22Rv1 (cell line): ENCODE data around the gene CDIPT.
A peak's percentile ranks its signal among the peaks of the same experiment; 100 is the strongest.
"Not testable (repeated sequence)": the region's sequence is repeated elsewhere in the genome, so short reads cannot be mapped to it uniquely, and the experiment has no call there.

ENCODE experiments used
- H3K27ac ChIP-seq: fragments of 450-650 bp; 2 replicates; pipeline ENCODE4 v1.5.1; 2017
- ZFX ChIP-seq: fragments of 450-650 bp; IDR thresholded peaks from 2 replicates; pipeline ENCODE4 v1.6.1; 2017; ENCODE audit warnings: antibody characterized with exemption, borderline replicate concordance
- TF ChIP-seq, protein P1 (sequence below): fragments of 450-650 bp; IDR thresholded peaks from 2 replicates; pipeline ENCODE4 v1.5.1; 2017; ENCODE audit warnings: mild to moderate bottlenecking

Gene CDIPT

DNA sequence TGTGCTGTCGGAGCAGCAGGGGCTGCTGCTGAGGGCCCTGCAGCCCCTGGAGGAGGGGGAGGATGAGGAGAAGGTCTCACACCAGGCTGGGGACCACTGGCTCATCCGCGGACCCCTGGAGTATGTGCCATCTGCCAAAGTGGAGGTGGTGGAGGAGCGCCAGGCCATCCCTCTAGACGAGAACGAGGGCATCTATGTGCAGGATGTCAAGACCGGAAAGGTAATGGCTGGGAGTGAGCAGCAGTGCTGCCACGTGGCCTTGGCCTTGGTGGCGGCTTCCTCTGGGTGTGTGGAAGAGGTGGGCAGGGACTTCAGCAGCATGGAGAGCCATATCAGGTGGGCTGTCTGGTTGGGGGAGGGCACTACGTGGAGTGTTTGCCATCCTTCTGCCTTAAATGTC, 22.8 kb downstream of the CDIPT start:
- H3K27ac ChIP-seq: no peak overlapping the region
- TF ChIP-seq, protein P1, sequence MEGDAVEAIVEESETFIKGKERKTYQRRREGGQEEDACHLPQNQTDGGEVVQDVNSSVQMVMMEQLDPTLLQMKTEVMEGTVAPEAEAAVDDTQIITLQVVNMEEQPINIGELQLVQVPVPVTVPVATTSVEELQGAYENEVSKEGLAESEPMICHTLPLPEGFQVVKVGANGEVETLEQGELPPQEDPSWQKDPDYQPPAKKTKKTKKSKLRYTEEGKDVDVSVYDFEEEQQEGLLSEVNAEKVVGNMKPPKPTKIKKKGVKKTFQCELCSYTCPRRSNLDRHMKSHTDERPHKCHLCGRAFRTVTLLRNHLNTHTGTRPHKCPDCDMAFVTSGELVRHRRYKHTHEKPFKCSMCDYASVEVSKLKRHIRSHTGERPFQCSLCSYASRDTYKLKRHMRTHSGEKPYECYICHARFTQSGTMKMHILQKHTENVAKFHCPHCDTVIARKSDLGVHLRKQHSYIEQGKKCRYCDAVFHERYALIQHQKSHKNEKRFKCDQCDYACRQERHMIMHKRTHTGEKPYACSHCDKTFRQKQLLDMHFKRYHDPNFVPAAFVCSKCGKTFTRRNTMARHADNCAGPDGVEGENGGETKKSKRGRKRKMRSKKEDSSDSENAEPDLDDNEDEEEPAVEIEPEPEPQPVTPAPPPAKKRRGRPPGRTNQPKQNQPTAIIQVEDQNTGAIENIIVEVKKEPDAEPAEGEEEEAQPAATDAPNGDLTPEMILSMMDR: no peak
- no peak for TF ChIP-seq ZFX

DNA sequence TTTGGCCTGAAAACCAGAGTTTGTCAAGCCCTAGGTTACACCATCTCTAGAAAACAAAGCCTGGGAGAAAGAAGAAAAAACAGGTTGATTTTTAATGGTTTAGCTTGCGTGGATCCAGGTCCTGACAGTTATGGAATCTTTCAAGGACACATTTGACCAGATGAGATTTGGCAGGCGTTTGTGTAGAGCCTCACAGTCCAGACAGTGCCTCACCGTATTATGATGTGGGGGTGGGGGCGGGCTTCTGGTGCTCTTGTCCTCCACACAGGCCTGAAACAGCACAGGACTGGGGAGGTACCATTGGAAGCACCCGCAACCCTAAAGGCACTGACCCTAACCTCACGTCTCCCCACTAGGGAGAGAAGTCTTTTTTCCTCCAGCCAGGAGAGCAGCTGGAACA, 23.2 kb downstream of the CDIPT start:
- TF ChIP-seq ZFX: no peak
- TF ChIP-seq, protein P1: no peak
- no peak overlapping the region for H3K27ac ChIP-seq

DNA sequence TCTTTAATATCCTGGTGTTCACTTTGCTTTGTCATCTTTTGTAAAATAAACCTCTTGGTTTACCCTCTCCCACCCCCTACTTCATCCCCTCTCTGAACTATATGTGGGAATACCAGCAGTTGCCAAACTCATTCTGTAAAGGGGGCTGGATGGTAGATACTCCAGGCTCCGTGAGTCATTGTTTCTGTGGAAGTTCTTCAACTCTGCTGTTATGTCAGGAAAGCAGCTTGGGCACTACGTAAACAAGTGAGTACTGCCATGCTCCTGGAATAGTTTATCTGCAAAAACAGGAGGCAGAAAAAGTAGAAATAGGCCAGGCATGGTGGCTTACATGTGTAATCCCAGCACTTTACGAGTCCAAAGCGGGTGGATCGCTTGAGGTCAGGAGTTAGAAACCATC, 25.2 kb downstream of the CDIPT start:
- TF ChIP-seq, protein P1: no peak
- no peak for TF ChIP-seq ZFX
- H3K27ac ChIP-seq: no peak overlapping the region

DNA sequence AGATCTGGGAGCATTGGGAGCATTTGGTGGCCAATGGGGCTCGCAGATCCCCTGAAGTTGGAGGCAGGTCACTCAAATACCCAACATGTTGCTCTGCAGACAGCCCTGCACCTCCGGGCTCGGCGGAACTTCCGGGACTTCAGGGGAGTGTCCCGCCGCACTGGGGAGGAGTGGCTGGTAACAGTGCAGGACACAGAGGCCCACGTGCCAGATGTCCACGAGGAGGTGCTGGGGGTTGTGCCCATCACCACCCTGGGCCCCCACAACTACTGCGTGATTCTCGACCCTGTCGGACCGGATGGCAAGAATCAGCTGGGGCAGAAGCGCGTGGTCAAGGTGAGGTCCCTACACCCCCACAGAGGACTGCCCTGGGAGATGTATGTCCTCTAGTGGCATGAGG, 26.4 kb downstream of the CDIPT start:
- no peak overlapping the region for H3K27ac ChIP-seq
- TF ChIP-seq, protein P1: no peak
- TF ChIP-seq ZFX: no peak

GRCh38 chr16:29835926-29836325, 27.1 kb downstream of the CDIPT start:
- TF ChIP-seq, protein P1: no peak
- no peak for TF ChIP-seq ZFX

DNA sequence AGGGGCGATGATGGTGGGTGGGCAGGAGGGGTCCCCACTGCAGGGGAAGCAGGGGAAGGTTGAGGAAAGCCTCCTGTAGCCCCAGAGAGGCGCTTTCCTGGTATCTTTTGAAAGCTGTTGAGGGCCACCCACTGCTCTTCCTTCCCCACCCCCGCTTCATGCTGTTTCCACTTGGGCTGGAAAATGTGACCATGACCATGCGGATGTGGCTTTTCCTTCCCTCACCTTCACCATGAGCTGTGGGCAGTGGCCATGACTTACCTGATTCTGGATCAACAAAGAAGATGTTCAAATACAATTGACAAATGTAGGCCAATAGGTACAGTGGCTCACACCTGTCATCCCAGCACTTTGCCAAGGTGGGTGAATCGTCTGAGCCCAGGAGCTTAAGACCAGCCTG, 28.9 kb downstream of the CDIPT start:
- TF ChIP-seq, protein P1: no peak
- no peak for TF ChIP-seq ZFX
- H3K27ac ChIP-seq: no peak overlapping the region

More at GRCh38 chr16:29835926-29836325, 27.1 kb downstream of the CDIPT start:
- no peak overlapping the region for H3K27ac ChIP-seq

DNA sequence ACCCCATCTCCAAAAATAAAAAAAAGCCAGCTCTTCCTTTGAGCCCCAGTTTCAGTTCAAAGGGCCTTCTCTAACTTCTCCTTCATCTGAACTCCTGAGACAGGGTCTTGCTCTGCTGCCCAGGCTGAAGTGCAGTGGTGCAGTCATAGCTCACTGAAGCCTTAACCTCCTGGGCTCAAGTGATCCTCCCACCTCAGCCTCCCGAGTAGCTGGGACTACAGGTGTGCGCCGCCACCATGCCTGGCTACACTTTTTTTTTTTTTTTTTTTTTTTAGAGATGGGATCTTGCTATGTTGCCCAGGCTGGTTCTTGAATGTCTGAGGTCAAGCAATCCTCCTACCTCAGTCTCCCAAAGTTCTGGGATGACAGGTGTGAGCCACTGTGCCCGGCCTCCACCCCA, 29.8 kb downstream of the CDIPT start:
- H3K27ac ChIP-seq: not testable (repeated sequence)

- no peak for TF ChIP-seq ZFX
- TF ChIP-seq, protein P1: no peak
These were observed 31.5 kb downstream of the CDIPT start for GRCh38 chr16:29831490-29831889.

More at GRCh38 chr16:29831490-29831889, 31.5 kb downstream of the CDIPT start:
- peak overlapping the region; percentile 95 for H3K27ac ChIP-seq
